Measurements from ENCODE around the gene CDK9. TPM values are rescaled to one million over a fixed set of nuclear protein-coding genes. Genes with fewer than 3 reads are reported as not detected.

The CDK9 gene
- total RNA-seq, 2 donors from 2014 or later: 107 to 123 TPM

GRCh38 chr9:127806871-127807270 lies 21.0 kb downstream of the CDK9 start:
- no peaks in the 10 kb centered on the region for H3K36me3 Mint-ChIP-seq (ENCODE audit: low read depth)
- no peak for ATAC-seq
- H3K4me3 Mint-ChIP-seq: no peak overlapping the region
- no peak for DNase-seq
- peak overlapping the region; percentile 39 for H3K27ac Mint-ChIP-seq
- H3K9me3 ChIP-seq (ENCODE audit: control insufficient read depth, low read length, poor library complexity, severe bottlenecking): no peaks in the 10 kb centered on the region
- no peaks in the 10 kb centered on the region for H3K27me3 Mint-ChIP-seq
- peaks cover 13% of the 10 kb centered on the region for H3K4me1 Mint-ChIP-seq

- no peaks in the 10 kb centered on the region for H3K9me3 ChIP-seq (ENCODE audit: control insufficient read depth, low read length, poor library complexity, severe bottlenecking)
- Mint-ChIP-seq H3K27ac (no peak overlapping the region), H3K36me3 (ENCODE audit: low read depth) (no peaks in the 10 kb centered on the region), H3K4me3 (no peak overlapping the region), H3K4me1 (peaks cover 9% of the 10 kb centered on the region), H3K27me3 (no peaks in the 10 kb centered on the region)
- ATAC-seq (no peak), DNase-seq (no peak)
Observed at GRCh38 chr9:127808347-127809001, 22.6 kb downstream of the CDK9 start.

- no peak overlapping the region for H3K4me3 Mint-ChIP-seq
- H3K9me3 ChIP-seq (ENCODE audit: control insufficient read depth, low read length, poor library complexity, severe bottlenecking): no peaks in the 10 kb centered on the region
- no peaks in the 10 kb centered on the region for H3K27me3 Mint-ChIP-seq
- DNase-seq (no peak), ATAC-seq (no peak)
- peaks cover 4% of the 10 kb centered on the region for H3K4me1 Mint-ChIP-seq
- no peaks in the 10 kb centered on the region for H3K36me3 Mint-ChIP-seq (ENCODE audit: low read depth)
- no peak overlapping the region for H3K27ac Mint-ChIP-seq
Observed at GRCh38 chr9:127809002-127809539, 23.2 kb downstream of the CDK9 start.

- Mint-ChIP-seq H3K4me1 (peaks cover 4% of the 10 kb centered on the region), H3K36me3 (ENCODE audit: low read depth) (no peaks in the 10 kb centered on the region), H3K27ac (no peak overlapping the region), H3K4me3 (no peak overlapping the region), H3K27me3 (no peaks in the 10 kb centered on the region)
- H3K9me3 ChIP-seq (ENCODE audit: control insufficient read depth, low read length, poor library complexity, severe bottlenecking): no peaks in the 10 kb centered on the region
- ATAC-seq: peak; percentile 57
- peak in 2 of 3 donors; percentile 18 to 22 for DNase-seq
Observed at GRCh38 chr9:127809540-127810377, 23.9 kb downstream of the CDK9 start.

- no peak for ATAC-seq
- Mint-ChIP-seq H3K27ac (no peak overlapping the region), H3K36me3 (ENCODE audit: low read depth) (no peaks in the 10 kb centered on the region), H3K27me3 (no peaks in the 10 kb centered on the region), H3K4me1 (peaks cover 4% of the 10 kb centered on the region), H3K4me3 (no peak overlapping the region)
- H3K9me3 ChIP-seq (ENCODE audit: control insufficient read depth, low read length, poor library complexity, severe bottlenecking): no peaks in the 10 kb centered on the region
- no peak for DNase-seq
Observed at GRCh38 chr9:127810378-127811187, 24.7 kb downstream of the CDK9 start.

- H3K9me3 ChIP-seq (ENCODE audit: control insufficient read depth, low read length, poor library complexity, severe bottlenecking): no peaks in the 10 kb centered on the region
- Mint-ChIP-seq H3K27me3 (no peaks in the 10 kb centered on the region), H3K4me1 (peaks cover 2% of the 10 kb centered on the region), H3K36me3 (ENCODE audit: low read depth) (no peaks in the 10 kb centered on the region), H3K27ac (no peak overlapping the region), H3K4me3 (no peak overlapping the region)
- ATAC-seq: no peak
- DNase-seq: no peak
Observed at GRCh38 chr9:127812011-127812410, 26.2 kb downstream of the CDK9 start.

- H3K36me3 Mint-ChIP-seq (ENCODE audit: low read depth): no peaks in the 10 kb centered on the region
Observed at GRCh38 chr9:127812936-127813675, 27.3 kb downstream of the CDK9 start.

GRCh38 chr9:127813686-127814226 lies 27.9 kb downstream of the CDK9 start:
- H3K36me3 Mint-ChIP-seq (ENCODE audit: low read depth): no peaks in the 10 kb centered on the region

More at GRCh38 chr9:127812936-127813675, 27.3 kb downstream of the CDK9 start:
- Mint-ChIP-seq H3K27me3 (no peaks in the 10 kb centered on the region), H3K4me1 (no peaks in the 10 kb centered on the region), H3K27ac (no peak overlapping the region), H3K4me3 (no peak overlapping the region)
- DNase-seq (no peak), ATAC-seq (no peak)
- no peaks in the 10 kb centered on the region for H3K9me3 ChIP-seq (ENCODE audit: control insufficient read depth, low read length, poor library complexity, severe bottlenecking)

GRCh38 chr9:127814619-127815511 lies 29.0 kb downstream of the CDK9 start:
- Mint-ChIP-seq H3K27ac (no peak overlapping the region), H3K27me3 (no peaks in the 10 kb centered on the region), H3K4me1 (no peaks in the 10 kb centered on the region), H3K36me3 (ENCODE audit: low read depth) (no peaks in the 10 kb centered on the region), H3K4me3 (no peak overlapping the region)
- no peak for ATAC-seq
- DNase-seq: no peak
- no peaks in the 10 kb centered on the region for H3K9me3 ChIP-seq (ENCODE audit: control insufficient read depth, low read length, poor library complexity, severe bottlenecking)

More at GRCh38 chr9:127813686-127814226, 27.9 kb downstream of the CDK9 start:
- Mint-ChIP-seq H3K4me1 (no peaks in the 10 kb centered on the region), H3K27me3 (no peaks in the 10 kb centered on the region), H3K4me3 (no peak overlapping the region), H3K27ac (no peak overlapping the region)
- ATAC-seq (no peak), DNase-seq (no peak)
- H3K9me3 ChIP-seq (ENCODE audit: control insufficient read depth, low read length, poor library complexity, severe bottlenecking): no peaks in the 10 kb centered on the region

- Mint-ChIP-seq H3K27me3 (no peaks in the 10 kb centered on the region), H3K36me3 (ENCODE audit: low read depth) (no peaks in the 10 kb centered on the region), H3K4me3 (no peak overlapping the region), H3K4me1 (no peaks in the 10 kb centered on the region), H3K27ac (no peak overlapping the region)
- DNase-seq (no peak), ATAC-seq (no peak)
- H3K9me3 ChIP-seq (ENCODE audit: control insufficient read depth, low read length, poor library complexity, severe bottlenecking): no peaks in the 10 kb centered on the region
Observed at GRCh38 chr9:127815512-127816361, 29.9 kb downstream of the CDK9 start.

GRCh38 chr9:127816362-127816725 lies 30.5 kb downstream of the CDK9 start:
- Mint-ChIP-seq H3K4me1 (no peaks in the 10 kb centered on the region), H3K4me3 (no peak overlapping the region), H3K27ac (no peak overlapping the region), H3K36me3 (ENCODE audit: low read depth) (no peaks in the 10 kb centered on the region), H3K27me3 (no peaks in the 10 kb centered on the region)
- no peak for DNase-seq
- no peaks in the 10 kb centered on the region for H3K9me3 ChIP-seq (ENCODE audit: control insufficient read depth, low read length, poor library complexity, severe bottlenecking)
- ATAC-seq: no peak
